ENCODE data around the gene FEM1B. TPM values are rescaled to one million over a fixed set of nuclear protein-coding genes. Genes with fewer than 3 reads are reported as not detected.

FEM1B gene
- total RNA-seq, 1 donor from 2014 or later: 213 TPM

GRCh38 chr15:68317281-68318007 lies 39.9 kb downstream of the FEM1B start:
- FAIRE-seq: no peak
- no peak for DNase-seq (ENCODE audit: low spot score in 2 of 2)

- no peak for DNase-seq (ENCODE audit: low spot score in 2 of 2)
- no peak for FAIRE-seq
These were observed 40.7 kb downstream of the FEM1B start for GRCh38 chr15:68318008-68318835.

- FAIRE-seq: no peak
- DNase-seq (ENCODE audit: low spot score in 2 of 2): no peak
These were observed 41.7 kb downstream of the FEM1B start for GRCh38 chr15:68318931-68319909.

GRCh38 chr15:68319997-68320396 lies 42.5 kb downstream of the FEM1B start:
- FAIRE-seq: no peak

GRCh38 chr15:68321229-68321628 lies 43.7 kb downstream of the FEM1B start:
- no peak for FAIRE-seq
- no peak for DNase-seq (ENCODE audit: low spot score in 2 of 2)

More at GRCh38 chr15:68319997-68320396, 42.5 kb downstream of the FEM1B start:
- no peak for DNase-seq (ENCODE audit: low spot score in 2 of 2)

GRCh38 chr15:68322796-68323195 lies 45.3 kb downstream of the FEM1B start:
- DNase-seq (ENCODE audit: low spot score in 2 of 2): no peak
- no peak for FAIRE-seq

- FAIRE-seq (no peak), DNase-seq (ENCODE audit: low spot score in 2 of 2) (no peak)
These were observed 48.2 kb downstream of the FEM1B start for GRCh38 chr15:68325726-68326125.

- DNase-seq (ENCODE audit: low spot score in 2 of 2): no peak
- no peak for FAIRE-seq
These were observed 49.3 kb downstream of the FEM1B start for GRCh38 chr15:68326711-68327354.

GRCh38 chr15:68328443-68328842 lies 50.9 kb downstream of the FEM1B start:
- DNase-seq (ENCODE audit: low spot score in 2 of 2): no peak
- no peak for FAIRE-seq

- DNase-seq (ENCODE audit: low spot score in 2 of 2) (no peak), FAIRE-seq (no peak)
These were observed 51.4 kb downstream of the FEM1B start for GRCh38 chr15:68328964-68329363.

- FAIRE-seq (no peak), DNase-seq (ENCODE audit: low spot score in 2 of 2) (no peak)
These were observed 52.9 kb downstream of the FEM1B start for GRCh38 chr15:68330416-68330815.

- no peak for DNase-seq (ENCODE audit: low spot score in 2 of 2)
- no peak for FAIRE-seq
These were observed 53.4 kb downstream of the FEM1B start for GRCh38 chr15:68330901-68331300.

- DNase-seq (ENCODE audit: low spot score in 2 of 2) (no peak), FAIRE-seq (no peak)
These were observed 54.7 kb downstream of the FEM1B start for GRCh38 chr15:68332266-68332665.

GRCh38 chr15:68333775-68334470 lies 56.4 kb downstream of the FEM1B start:
- no peak for FAIRE-seq

GRCh38 chr15:68334661-68335124 lies 57.1 kb downstream of the FEM1B start:
- no peak for FAIRE-seq
- peak in 1 of 2 donors; percentile 50 for DNase-seq (ENCODE audit: low spot score in 2 of 2)

More at GRCh38 chr15:68333775-68334470, 56.4 kb downstream of the FEM1B start:
- no peak for DNase-seq (ENCODE audit: low spot score in 2 of 2)

- FAIRE-seq: no peak
These were observed 57.7 kb downstream of the FEM1B start for GRCh38 chr15:68335251-68335650.

GRCh38 chr15:68335655-68336054 lies 58.1 kb downstream of the FEM1B start:
- DNase-seq (ENCODE audit: low spot score in 2 of 2): no peak
- FAIRE-seq: no peak

More at GRCh38 chr15:68335251-68335650, 57.7 kb downstream of the FEM1B start:
- DNase-seq (ENCODE audit: low spot score in 2 of 2): peak; percentile 26 to 45

GRCh38 chr15:68336516-68336915 lies 59.0 kb downstream of the FEM1B start:
- FAIRE-seq (no peak), DNase-seq (ENCODE audit: low spot score in 2 of 2) (no peak)

GRCh38 chr15:68337826-68338225 lies 60.3 kb downstream of the FEM1B start:
- no peak for DNase-seq (ENCODE audit: low spot score in 2 of 2)
- FAIRE-seq: no peak
